OCI-M2 (cell line): ENCODE measurements around the gene BTBD16.

Source experiments
- DNase-seq: peaks from one replicate; lab custom pipeline; 2025; ENCODE audit not compliant: unreplicated experiment; lab: John Stamatoyannopoulos, UW

The BTBD16 gene

DNA sequence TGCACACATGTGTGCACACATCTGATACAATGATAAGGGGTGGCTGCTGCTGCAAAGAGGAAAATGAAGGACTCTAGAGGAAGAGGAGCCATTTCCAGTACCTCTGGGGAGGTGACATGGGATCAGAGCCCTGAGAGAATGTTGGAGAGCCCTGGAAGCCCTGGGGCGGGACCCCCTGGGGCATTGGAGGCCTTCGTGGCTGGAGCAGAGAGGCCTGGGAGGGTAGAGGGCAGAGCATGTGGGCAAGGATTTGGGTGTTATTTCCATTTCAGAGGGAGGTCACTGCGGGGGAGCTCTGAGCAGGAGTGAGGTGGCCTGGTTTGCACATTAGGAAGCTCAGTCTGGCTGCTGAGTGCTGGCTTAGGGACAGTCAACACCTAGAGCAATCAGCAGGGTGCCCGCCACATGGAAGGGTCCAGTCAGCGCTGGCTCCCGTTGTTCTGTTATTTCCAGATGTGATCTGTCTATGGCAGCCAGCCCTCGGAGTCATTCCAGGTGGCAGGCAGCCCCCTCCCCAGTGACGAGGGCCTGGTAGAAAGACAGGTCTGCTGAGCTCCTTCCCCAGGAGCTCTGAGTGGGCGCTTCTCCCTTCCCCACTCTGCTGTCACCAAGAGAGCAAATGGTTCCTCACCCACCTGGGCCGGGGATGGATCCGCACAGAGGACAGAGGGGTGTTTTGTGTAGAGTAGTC, 24.1 kb upstream of the BTBD16 start:
- no peak for DNase-seq

DNA sequence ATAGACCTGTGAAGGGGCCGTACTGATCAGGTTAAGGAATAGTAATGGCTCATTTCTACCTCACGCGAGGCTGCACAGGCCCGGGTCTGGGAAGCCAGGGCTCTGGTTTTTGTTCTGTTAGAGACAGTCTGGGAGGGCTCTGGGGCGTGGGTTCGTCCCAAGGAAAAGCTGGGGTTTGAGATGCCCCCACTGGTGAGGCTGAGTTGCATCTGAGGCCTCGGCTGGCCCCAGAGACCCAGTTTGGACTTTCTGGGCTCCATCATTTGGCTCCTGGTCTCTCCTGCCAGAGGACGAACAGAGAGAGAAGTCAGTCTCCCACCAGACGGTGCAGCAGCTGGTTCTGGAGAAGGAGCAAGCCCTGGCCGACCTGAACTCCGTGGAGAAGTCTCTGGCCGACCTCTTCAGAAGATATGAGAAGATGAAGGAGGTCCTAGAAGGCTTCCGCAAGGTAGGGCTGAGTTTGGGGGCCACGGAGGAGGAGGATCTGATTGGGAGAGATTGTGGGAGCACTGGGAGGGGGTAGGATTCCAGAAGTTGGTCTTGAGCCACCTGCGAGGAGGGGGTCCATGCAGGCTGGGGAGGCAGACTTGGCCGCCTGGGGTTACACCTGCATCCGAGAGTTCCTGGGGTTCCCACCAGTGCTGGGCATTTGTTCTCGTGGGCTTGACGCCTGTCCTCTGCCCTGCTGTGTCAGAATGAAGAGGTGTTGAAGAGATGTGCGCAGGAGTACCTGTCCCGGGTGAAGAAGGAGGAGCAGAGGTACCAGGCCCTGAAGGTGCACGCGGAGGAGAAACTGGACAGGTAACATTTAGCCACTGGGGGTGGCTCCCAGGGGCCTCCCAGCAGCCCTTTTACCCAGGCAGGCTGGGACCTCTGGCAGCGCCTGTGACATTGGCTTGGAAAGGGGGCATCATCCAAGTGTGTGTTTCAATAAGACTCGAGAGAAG, 22.5 kb upstream of the BTBD16 start:
- DNase-seq, result no peak

DNA sequence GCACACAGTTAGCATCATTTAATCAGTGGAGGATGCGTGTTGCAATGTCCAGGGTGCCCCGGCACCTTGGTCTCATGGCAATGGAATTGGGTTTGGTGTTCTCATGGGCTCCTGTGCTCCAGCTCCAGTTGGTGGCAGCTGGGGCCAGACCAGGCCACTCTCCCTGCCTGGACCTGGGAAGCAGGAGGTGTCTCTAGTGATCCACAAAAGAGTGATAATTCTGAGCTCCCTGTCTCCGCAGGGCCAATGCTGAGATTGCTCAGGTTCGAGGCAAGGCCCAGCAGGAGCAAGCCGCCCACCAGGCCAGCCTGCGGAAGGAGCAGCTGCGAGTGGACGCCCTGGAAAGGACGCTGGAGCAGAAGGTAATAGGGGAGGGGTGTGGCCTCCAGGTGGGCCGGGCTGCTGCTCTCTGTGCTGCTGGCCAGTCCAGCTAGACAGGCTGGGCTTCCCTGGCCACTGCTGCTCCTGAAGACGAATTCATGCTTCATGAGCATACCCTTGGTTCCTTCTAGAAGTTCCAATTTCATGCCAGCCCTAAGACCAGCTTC, 21.7 kb upstream of the BTBD16 start:
- no peak for DNase-seq

DNA sequence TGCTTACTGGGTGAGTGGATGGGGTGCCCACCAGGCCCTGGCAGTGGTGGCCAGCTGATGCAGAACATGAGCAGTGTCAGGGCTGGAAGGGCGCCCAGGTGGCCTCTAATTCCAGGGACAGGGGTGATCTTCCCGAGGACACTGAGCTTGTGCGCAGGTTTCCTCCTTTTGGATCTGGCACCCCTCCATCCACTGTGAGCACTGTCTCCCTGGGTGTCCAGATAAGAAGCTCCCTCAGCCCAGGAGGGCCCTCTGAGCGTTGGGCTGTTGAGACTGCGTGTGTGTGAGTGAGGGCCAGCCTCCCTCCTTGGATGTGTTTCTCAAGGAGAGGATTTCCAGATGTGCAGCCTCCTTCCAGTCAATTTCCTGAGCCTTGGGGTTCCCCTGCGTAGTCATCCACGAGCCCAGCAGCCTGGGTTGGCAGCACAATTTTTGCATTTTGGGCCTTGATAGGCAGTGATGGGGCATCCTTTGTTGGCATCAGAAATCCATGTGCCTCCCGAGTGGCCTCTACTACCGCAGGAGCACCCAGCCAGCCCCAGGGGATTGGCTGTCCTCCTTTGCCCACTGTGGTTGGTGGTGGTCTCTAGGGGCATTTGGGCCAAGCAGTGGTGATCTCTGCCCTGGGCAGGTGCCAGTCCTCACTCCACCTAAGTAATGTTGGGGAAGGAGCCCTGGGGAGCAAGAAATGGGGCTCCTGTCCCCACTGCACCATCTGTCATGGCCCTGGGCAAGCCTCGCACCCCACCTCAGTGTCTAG, 20.9 kb upstream of the BTBD16 start:
- DNase-seq, result no peak

DNA sequence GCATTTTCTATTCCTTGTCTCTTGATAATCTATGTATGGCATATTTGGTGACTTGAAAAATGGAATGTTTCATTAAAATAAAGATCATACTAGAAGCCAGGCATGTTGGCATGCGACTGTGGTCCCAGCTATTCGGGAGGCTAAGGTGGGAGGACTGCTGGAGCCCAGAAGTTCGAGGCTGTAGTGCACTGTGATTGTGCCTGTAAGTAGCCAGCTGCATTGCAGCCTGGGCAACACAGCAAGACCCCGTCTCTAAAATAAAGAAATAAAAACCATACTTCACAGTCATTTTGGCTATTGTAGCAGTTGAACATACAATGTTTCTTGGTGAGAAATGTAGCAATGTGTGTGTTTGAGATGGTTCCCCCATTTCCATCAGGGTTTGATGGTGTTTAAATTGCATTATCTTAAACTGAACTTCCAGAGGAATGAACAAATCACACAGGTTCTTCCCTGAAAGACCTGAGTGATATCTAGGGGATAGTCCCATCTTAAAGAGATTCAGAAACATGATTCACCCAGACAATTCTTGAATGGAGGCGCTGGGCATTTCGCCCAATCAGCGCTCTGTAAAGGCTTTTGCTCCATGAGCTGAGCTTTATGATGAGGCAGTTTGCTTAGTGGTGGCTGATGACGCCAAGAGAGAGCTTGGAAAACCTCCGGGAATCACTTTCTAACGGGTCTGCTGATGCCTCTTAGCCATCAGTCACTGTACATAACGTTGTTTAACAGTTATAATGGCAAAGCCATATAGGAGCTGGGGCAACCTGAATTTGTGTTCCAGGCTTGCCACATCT, 19.4 kb upstream of the BTBD16 start:
- no peak for DNase-seq

DNA sequence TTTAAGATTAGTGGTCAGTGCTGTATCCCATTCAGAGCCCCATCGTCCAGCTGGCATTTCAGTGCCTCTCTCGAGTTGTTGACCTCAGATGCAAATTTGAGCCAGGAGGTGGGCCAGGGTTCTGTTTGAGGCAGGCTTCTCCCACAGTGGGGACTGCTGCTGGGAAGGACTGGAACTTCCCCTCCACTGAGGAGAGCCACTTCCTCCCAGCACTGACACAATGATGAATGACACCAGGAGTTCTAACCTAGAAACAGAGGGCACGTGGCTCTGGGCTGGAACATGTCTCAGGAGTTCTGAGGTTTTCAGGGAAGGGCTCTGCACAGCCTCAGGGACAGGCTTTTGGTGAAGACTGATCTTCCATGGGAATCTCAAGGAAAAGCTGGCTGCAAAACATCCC, 18.3 kb upstream of the BTBD16 start:
- no peak for DNase-seq

DNA sequence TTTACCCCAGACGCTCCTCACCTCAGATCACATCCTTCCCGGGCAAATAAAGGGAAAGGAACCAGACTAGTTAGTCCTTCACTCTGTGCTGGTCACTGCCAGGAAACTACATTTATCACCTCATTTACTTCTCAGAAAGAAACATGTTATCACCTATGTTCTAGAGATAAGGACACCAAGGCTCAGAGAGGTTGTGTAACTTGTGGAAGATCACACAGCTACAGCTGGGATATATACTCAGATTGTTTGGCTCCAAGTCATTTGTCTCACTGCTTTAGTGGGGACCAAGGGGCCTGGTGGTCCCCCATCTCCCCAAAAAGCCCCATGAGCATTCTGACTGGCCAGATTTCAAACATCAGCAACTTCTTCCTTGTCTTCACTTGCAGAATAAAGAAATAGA, 17.5 kb upstream of the BTBD16 start:
- DNase-seq, result no peak

DNA sequence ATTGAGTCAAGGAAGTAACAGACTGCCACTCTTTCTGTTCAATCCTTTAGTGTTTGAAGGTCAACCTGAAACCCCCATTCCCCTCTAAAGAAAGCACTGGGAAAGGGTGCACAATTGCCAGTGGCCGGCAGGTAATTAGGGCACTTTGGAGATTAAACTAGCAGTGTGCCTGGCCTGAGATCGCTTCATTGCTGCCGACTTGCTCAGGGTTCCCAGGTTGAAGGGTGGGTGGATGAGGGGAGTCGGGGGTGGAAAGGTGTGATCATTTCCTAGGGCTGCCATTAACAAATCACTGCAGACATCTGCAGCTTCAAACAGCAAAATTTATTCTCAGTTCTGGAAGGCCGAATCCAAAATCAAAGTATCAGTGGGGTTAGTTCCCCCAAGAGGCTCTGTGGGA, 16.3 kb upstream of the BTBD16 start:
- no peak for DNase-seq

DNA sequence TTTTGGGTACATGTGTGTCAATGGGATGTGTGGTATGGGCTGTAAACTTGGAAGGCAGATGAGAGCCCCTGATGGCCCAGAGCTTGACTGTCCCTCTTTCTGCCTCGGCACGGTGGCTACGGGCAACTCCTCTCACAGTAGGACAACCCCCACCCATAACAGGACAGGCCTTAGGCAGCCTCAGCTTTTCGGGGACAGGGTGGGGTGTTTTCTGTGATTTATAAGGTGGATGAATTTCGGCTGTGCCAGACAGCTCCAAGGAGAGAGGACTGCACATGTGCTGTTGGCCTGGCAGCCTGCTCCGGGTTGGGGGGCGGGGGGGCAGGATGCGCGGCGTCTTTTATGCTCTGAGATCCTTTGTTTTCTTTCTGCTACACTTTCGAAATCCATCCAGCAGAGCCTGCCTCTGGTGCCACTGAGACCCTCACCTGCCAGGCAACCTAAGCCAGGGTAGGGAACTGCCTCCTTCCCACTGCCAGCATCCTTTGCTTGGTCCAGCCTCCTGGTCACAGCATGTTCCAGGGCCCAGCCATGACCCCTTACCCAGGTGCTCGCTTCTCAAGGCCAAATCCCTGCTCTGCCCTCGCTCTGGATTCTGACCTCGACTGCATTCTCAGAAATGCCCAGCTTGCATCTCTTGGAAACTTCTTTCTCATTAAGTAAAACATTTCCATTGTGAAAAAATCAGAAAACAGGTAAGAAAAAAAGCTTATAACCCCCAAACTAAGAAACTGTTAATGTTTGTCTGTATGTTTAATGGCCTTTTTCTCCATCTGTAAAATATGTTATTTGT, 15.4 kb upstream of the BTBD16 start:
- DNase-seq, result no peak

DNA sequence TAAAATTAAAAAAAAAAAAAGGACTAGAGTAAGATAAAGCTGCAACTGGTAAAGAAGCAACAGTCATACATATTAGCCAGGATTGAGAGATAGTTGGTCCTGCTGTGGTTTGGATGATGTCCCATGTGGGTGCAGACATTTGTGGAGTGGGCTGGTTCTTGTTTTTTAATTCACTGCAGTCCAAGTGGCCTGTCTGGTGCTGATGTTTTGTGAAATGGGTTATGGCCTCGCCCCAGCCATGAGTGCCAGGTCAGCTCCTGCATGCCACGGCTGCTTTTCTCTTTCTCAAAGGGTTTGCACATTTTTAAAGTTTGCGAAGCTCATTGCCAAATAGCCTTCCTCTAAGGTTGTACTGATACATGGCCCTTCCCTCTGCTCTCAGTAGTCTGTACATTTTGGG, 14.1 kb upstream of the BTBD16 start:
- DNase-seq, result no peak

DNA sequence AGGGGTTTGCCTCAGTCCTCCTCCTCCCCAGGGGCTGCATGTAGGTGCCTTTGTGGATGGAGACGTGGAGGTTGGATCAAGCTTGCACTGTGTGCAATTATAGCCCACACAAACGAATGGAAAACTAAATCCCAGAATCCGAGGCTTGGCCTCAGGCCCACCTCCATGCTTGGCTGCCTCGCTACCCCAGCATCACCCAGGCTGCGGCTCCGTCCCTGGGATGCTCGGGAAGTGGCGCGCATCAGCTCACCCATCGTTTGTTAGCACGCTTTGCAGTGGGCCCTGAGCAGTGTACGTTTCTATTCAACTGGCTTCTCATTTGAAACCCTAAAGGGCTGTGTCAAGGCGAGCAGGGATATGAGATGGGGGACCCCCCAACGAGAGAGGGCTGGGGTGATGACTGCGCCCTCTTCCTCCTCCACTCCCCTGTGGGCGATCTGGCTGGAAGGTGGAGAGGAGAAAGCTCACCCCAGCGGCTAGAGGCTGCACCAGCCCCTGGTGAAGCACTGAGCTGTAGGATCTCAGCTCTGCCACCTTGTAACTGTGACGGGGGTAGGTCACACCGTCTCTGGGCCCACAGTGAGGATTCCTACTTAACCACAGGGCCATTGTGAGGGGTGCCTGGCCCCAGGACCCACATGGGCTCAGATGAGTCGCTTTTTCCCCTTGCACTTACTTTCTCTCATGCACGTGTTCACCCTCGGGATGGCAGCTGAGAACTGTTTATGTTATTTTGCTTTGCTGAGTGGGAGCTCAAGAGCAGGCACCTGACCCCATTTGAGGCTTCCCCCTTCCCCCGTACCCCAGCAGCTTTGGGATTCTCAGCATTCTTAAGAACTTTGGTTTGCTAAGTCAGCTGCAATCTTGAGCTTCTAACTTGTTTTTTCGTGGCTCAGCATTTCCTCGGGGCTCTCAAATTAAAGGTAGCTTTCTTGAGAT, 12.7 kb upstream of the BTBD16 start:
- DNase-seq, result no peak

DNA sequence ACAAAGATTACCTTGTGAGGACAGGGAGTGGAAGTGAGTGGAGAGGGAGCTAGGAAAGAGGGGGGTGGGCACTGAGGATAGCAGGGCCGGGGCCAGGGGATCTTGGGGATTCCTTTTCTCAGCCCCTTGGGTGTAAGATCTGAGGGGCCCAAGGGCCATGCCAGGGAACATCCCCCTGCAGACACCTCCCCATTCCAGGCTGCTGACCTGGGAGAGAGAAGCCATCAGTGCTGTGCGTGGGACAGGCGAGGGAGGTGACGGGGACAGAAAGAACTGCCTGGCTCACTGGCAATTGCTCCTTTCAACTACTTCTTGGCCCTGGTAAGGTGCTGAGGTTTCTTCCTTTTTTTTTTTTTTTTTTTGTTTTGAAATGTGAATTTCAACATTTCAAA, 12.0 kb upstream of the BTBD16 start:
- DNase-seq, result no peak

DNA sequence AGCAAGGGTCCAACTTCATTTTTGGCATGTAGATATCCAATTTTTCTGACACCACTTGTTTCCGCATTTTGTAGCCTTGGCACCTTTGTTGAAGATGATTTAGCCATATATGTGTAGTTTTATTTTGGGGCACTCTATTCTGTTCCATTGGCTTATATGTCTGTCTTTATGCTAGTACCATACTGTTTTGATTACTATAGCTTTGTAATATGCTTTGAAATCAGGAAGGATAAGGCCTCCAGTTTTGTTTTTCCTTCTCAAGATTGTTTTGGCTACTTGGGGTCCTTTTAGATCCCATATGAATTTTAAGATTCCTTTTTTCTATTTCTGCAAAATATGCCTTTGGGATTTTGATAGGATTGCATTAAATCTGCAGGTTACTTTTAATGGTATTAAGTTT, 9.5 kb upstream of the BTBD16 start:
- no peak for DNase-seq

DNA sequence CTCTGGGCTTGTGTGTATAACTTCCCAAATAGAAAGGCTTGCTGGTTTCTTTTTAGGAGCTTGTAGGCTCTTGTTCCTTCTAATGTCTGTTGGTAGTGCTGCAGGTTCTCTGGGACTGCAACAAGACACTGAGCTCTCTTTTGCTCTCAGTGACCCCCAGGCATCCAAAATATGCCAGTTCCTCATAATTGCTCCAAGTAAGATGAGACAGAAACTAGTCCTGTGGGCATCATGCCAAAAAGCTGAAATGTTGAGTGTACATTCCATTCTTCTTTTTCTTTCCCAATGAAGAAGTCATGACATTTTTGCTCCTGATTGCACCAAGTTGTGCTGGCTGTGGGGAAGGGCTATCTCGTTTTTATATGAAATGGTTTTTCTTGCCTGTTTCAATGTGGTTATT, 7.1 kb upstream of the BTBD16 start:
- DNase-seq, result no peak

DNA sequence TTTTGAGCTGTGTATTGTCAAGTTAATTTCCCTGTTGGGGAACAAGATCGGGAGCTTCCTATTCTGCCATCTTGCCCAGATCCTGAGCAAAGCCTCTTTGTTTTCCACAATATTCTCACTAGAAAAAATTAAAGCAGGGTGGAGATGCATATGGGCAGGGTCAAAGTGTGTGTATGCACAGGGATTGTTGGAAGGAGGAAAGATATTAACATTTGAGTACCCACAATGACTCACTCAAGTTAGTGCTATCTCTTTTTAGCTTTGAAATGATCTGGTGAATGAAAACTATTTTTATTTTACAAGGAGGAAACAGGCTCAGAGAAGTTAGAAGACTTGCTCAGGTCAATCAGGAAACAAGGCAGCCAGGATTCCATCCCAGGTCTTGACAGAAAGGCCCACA, 6.7 kb upstream of the BTBD16 start:
- no peak for DNase-seq

DNA sequence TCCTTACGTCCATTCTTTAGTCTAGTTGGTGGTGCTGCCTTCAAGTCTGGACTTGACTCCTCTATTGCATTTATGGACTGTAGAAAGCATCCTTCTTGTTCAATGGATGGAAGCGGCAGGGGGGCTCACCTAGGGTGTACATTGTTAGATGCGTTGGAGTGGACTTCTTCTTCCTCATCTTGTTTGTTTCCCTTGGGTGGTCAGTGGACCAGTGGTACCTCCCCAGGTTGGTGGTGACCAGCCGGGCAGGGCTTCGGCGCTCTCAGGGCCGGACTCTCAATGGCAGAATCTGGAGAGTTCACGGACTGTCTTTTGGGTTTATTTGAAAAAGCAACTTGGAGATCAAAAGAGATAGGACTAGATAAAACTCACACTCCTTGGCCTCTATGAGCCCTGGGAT, 6.2 kb upstream of the BTBD16 start:
- no peak for DNase-seq

DNA sequence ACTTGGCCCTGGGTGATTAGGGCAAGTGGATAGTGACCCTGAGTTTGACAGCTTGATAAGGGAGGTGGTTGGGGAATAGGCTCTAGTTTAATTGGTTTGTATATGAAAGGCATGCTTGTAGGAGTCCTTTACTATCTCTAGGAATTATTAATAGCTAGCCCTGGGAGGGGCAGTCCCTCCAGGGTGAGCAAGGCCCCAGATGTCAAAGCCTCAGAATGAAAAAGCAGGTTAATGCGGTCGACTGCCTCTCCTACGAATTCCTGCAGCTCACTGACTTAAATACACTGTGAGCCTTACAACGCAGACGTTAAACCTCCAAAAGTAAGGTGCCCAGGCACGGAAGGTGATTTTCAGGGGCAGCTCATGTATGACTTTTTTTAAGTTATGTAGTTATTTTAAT, 5.2 kb upstream of the BTBD16 start:
- no peak for DNase-seq

DNA sequence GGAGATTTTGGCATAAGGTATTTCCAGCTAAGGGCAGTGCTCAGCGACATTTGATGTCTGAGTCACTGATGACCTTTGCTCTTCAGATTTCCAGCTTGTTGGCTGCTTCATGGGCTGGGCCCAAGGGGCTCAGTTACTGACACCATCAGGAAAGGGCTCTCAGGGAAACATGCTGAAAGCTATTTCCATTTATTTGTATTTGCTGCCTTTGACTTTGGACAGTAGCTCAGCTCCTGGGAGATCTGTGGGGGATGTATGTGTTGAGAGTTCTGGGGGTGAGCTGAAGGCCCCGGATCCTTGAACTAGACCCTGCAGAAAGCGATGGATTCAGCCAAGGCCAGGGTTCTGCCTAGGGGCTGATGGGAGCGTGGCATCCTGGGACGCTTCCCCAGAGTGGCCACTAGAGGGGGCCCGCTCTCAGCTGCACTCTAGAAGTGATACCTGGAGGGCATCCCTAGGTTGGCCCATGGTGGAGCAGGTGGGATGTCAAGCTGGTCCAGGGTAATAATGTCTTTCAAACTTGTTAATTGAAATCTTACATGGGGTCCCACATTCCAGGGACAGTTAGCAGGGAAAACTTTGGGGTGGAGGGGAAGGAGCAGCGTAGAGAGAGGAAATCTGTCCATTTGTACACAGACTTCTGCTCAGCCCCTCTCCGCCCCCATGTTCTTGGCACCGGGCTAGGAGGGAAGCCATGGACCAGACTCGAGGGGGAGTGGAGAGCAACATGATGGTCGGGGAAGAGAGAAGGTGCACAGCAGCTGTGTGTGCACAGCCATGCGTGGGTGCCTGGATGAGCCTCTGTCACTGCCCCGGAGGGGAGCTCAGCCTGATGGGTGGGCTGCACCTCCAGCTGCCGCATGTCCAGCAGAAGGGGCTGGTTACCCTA, 3.0 kb upstream of the BTBD16 start:
- peak; percentile 1 for DNase-seq
